HL-60 (cell line): ENCODE results near the gene RAD9B.

ENCODE experiments used
- DNase-seq, 2 experiments: peaks; one replicate each; pipeline ENCODE4 v3.0.0-alpha.2; 2010 to 2020; ENCODE audit warnings: low read depth in 1 of 2, low spot score in 1 of 2
- H3K27ac ChIP-seq: fragments of 250-450 bp; sonication (Bioruptor Pico); replicated peaks from 2 replicates; pipeline ENCODE4 v1.5.1; 2020; ENCODE audit warnings: mild to moderate bottlenecking, moderate library complexity
- H3K27me3 ChIP-seq: fragments of 250-450 bp; sonication (Bioruptor Pico); 2 replicates; pipeline ENCODE4 v1.5.1; 2021; ENCODE audit warnings: mild to moderate bottlenecking, moderate library complexity; ENCODE audit not compliant: insufficient read depth, poor library complexity, severe bottlenecking
- H3K4me3 ChIP-seq: replicated peaks from 2 replicates; pipeline ENCODE4 v1.5.1; 2011; ENCODE audit warnings: mild to moderate bottlenecking, control low read depth, low read length; ENCODE audit not compliant: insufficient read depth
- GABPA ChIP-seq: IDR thresholded peaks from 2 replicates; pipeline ENCODE4 v1.6.1; 2012; ENCODE audit warnings: low read depth
- POLR2AphosphoS5 ChIP-seq: IDR thresholded peaks from 2 replicates; pipeline ENCODE4 v1.6.1; 2012; ENCODE audit warnings: low read depth
- SPI1 ChIP-seq: IDR thresholded peaks from 2 replicates; pipeline ENCODE4 v1.6.1; 2012; ENCODE audit warnings: low read depth, mild to moderate bottlenecking, borderline replicate concordance
- TF ChIP-seq, protein P1 (sequence below): IDR thresholded peaks from 2 replicates; pipeline ENCODE4 v1.6.1; 2012; ENCODE audit warnings: low read depth; ENCODE audit not compliant: insufficient replicate concordance
- TF ChIP-seq, protein P2 (sequence below): IDR thresholded peaks from one replicate; pipeline ENCODE4 v1.5.1; 2011; ENCODE audit warnings: low read length, control low read depth, inconsistent platforms; ENCODE audit not compliant: insufficient read depth

Gene RAD9B

DNA sequence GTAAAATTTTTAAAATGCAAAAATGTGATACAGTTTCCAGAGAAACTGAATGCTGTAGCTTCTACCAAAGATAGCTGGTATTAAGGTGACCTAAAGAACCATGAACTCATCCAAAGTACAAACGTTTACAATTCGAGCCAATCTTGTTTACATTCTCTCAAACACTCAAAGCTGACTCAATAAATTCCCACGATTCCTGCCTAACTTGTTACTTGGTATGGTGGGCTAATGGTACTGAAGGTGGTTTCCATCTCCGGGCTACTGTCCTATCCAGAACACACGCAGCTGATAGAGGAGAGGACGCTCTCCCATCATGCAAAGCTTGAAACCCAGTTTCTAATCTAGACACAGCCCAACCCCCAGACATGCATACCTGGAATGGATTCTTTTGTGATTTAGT lies 31.5 kb downstream of the RAD9B start:
- DNase-seq = no peak
- Histone ChIP-seq H3K27ac (no peak overlapping the region), H3K27me3 (no peaks in the 10 kb centered on the region)

DNA sequence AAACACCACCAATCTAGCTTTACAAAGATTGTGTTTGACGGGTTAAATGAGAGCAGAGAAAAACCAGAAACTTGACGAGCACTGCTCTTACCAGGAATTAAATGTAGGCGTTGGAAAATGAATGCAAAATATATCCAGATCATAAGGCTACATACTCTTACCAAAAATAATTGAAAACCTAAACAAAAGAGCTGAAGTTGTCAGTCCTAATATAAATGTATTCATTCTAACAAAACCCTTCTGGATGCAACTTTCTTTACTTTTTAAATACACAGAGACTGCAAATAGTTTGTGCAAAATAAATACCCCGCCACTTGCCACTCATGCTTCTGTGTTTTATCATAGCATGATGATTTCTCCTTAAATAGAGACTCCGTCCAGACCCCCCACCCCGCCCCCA lies 32.7 kb downstream of the RAD9B start:
- Histone ChIP-seq H3K4me3 (no peak overlapping the region), H3K27ac (no peak overlapping the region), H3K27me3 (no peaks in the 10 kb centered on the region)
- TF ChIP-seq GABPA (no peak), SPI1 (no peak), POLR2AphosphoS5 (no peak)
- TF ChIP-seq, protein P1, sequence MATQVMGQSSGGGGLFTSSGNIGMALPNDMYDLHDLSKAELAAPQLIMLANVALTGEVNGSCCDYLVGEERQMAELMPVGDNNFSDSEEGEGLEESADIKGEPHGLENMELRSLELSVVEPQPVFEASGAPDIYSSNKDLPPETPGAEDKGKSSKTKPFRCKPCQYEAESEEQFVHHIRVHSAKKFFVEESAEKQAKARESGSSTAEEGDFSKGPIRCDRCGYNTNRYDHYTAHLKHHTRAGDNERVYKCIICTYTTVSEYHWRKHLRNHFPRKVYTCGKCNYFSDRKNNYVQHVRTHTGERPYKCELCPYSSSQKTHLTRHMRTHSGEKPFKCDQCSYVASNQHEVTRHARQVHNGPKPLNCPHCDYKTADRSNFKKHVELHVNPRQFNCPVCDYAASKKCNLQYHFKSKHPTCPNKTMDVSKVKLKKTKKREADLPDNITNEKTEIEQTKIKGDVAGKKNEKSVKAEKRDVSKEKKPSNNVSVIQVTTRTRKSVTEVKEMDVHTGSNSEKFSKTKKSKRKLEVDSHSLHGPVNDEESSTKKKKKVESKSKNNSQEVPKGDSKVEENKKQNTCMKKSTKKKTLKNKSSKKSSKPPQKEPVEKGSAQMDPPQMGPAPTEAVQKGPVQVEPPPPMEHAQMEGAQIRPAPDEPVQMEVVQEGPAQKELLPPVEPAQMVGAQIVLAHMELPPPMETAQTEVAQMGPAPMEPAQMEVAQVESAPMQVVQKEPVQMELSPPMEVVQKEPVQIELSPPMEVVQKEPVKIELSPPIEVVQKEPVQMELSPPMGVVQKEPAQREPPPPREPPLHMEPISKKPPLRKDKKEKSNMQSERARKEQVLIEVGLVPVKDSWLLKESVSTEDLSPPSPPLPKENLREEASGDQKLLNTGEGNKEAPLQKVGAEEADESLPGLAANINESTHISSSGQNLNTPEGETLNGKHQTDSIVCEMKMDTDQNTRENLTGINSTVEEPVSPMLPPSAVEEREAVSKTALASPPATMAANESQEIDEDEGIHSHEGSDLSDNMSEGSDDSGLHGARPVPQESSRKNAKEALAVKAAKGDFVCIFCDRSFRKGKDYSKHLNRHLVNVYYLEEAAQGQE = no peak
- TF ChIP-seq, protein P2, sequence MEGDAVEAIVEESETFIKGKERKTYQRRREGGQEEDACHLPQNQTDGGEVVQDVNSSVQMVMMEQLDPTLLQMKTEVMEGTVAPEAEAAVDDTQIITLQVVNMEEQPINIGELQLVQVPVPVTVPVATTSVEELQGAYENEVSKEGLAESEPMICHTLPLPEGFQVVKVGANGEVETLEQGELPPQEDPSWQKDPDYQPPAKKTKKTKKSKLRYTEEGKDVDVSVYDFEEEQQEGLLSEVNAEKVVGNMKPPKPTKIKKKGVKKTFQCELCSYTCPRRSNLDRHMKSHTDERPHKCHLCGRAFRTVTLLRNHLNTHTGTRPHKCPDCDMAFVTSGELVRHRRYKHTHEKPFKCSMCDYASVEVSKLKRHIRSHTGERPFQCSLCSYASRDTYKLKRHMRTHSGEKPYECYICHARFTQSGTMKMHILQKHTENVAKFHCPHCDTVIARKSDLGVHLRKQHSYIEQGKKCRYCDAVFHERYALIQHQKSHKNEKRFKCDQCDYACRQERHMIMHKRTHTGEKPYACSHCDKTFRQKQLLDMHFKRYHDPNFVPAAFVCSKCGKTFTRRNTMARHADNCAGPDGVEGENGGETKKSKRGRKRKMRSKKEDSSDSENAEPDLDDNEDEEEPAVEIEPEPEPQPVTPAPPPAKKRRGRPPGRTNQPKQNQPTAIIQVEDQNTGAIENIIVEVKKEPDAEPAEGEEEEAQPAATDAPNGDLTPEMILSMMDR = no peak
- no peak for DNase-seq

More for the DNA sequence above, 31.5 kb downstream of the RAD9B start:
- H3K4me3 ChIP-seq = no peak overlapping the region
- TF ChIP-seq, protein P1 = no peak
- TF ChIP-seq SPI1 (no peak), GABPA (no peak), POLR2AphosphoS5 (no peak)
- TF ChIP-seq, protein P2 = no peak

DNA sequence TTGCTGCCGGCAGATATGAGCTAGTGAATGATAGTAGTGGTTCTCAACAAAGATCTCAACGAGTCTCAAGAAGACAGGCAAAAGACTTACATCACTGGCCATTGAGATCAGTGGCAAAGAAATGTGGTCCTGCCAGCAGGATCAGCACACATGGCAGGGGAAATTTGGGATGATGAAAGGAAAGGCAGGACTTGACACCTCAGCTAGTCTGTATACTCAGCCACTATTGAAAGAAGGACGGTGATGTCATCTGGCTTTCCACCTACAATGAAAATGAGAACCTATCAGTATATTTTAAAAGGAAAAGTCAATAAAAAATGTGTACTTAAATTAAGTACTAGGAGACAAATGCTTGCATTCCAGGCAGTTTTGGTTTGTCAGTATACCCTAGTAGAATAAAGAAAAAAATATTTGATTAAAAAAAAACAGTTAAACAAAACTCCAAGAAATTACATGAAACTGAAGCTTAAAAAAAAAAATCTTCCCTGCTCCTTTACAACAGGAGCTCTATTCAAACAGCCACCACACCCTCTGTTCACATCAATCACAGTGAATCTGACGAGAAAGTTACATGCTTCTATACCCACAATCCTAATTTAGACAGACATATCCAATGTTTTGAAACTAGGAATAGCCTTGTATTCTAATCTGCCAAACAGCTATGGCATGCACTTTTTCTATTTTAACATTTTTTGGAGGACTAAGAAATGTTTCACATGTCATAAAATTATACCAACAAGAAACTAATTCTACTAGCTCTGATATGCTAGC lies 34.9 kb downstream of the RAD9B start:
- Histone ChIP-seq H3K27ac (no peak overlapping the region), H3K4me3 (no peak overlapping the region), H3K27me3 (no peaks in the 10 kb centered on the region)
- no peak for DNase-seq
- TF ChIP-seq, protein P2 = no peak
- TF ChIP-seq SPI1 = no peak
- TF ChIP-seq POLR2AphosphoS5 = no peak
- TF ChIP-seq GABPA = no peak
- TF ChIP-seq, protein P1 = no peak
